GM12801 (cell line): ENCODE results near the gene MATN1.

Source experiments
- CTCF ChIP-seq: IDR thresholded peaks from one replicate; pipeline ENCODE4 v1.5.1; 2011; ENCODE audit warnings: control low read depth; ENCODE audit not compliant: insufficient read length; ENCODE audit errors: extremely low read depth

The MATN1 gene

GRCh38 chr1:30707412-30708360, 15.7 kb downstream of the MATN1 start:
- TF ChIP-seq CTCF = no peak

GRCh38 chr1:30706528-30706927, 16.9 kb downstream of the MATN1 start:
- no peak for TF ChIP-seq CTCF

- no peak for TF ChIP-seq CTCF
These were observed 17.7 kb downstream of the MATN1 start for GRCh38 chr1:30705698-30706097.

GRCh38 chr1:30704765-30705509, 18.4 kb downstream of the MATN1 start:
- no peak for TF ChIP-seq CTCF

- TF ChIP-seq CTCF = no peak
These were observed 19.1 kb downstream of the MATN1 start for GRCh38 chr1:30704271-30704670.

- TF ChIP-seq CTCF = no peak
These were observed 20.6 kb downstream of the MATN1 start for GRCh38 chr1:30702823-30703222.

GRCh38 chr1:30701258-30701633, 22.1 kb downstream of the MATN1 start:
- no peak for TF ChIP-seq CTCF
